K562 treated with DMSO at 1 percent for 4 hours (cell line): Measurements from ENCODE around the gene GPR15. TPM values are rescaled to one million over a fixed set of nuclear protein-coding genes. Genes with fewer than 3 reads are reported as not detected.

Source experiments
- total RNA-seq: library from RNA; unstranded; fragments of 300-600 nt; gene quantifications from 2 replicates; pipeline ENCODE4 v1.2.3, GENCODE V29; 2022; ENCODE audit not compliant: insufficient read depth

The GPR15 gene
- total RNA-seq: not detected in 2 replicates

GRCh38 chr3:98531622-98532274, at the start of gene GPR15:
Gene GPR15 (plus strand): TSS chr3:98531978. CDS start chr3:98532034, 56 bp downstream.

GRCh38 chr3:98497381-98497780, 34.4 kb upstream of the GPR15 start, which contains the start of gene OR5K2:
Gene OR5K2 (plus strand): TSS chr3:98497681. CDS start chr3:98497681, 0 bp downstream.

DNA sequence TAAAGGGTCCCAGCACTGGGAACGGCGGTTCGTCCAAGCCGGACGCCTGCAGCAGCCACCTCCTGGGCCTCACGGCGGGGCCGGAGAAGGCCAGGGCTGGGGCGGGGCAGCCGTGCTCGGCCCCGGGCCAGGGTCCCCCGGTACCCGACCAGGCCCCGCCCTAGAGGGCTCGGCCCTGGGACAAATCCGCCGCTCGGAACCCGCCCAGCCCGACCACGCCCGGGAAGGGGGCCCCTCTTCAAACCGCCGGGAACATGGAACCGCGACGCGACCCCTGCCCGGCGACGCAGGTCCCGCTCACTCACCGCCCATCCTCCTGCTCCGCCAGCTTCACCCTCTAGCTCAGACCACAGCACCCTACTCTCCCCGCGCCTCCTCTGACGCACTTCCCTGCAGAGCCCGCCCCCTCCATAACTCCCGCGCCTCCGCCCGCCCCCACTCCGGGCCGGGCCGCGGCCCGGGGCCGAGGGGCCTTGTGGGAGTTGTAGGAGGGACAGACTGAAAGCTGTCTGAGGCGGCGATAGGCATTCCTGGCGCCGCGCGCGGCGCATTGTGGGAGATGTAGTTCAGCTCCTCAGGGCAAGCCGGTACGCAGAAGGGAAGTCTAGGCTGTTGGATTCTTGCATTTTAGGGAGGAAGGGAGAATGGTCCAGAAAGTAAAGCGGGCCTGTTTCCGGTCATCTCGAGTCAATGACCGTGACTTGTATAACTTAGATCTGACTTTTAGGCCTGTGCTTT, 9.1 kb upstream of the GPR15 start, which contains the start of gene CLDND1:
Gene CLDND1 (minus strand): TSS at position 359 of the 738 bp plus-strand sequence. CDS start 1,478 bp downstream, outside the sequence.

Other genes with a start within 250 kb of the GPR15 start
- not detected in 2 replicates for gene OR5H2, start 249.5 kb upstream of the GPR15 start, total RNA-seq
- gene OR5K4, start 178.1 kb upstream of the GPR15 start, total RNA-seq: not detected in 2 replicates
- gene OR5K3, start 141.3 kb upstream of the GPR15 start, total RNA-seq: not detected in 2 replicates
- not detected in 2 replicates for gene OR5K1, start 68.8 kb upstream of the GPR15 start, total RNA-seq
- not detected in 2 replicates for gene OR5K2, start 34.3 kb upstream of the GPR15 start, total RNA-seq
- 38.5 and 46.2 TPM in 2 replicates for gene CLDND1, start 9.1 kb upstream of the GPR15 start, total RNA-seq
- 19.7 and 21.3 TPM in 2 replicates for gene CPOX, start 61.6 kb downstream of the GPR15 start, total RNA-seq
- not detected in 2 replicates for gene ST3GAL6, start 231.4 kb downstream of the GPR15 start, total RNA-seq